ENCODE data around the gene LRRC7. TPM values are rescaled to one million over a fixed set of nuclear protein-coding genes. Genes with fewer than 3 reads are reported as not detected.
"Not testable (repeated sequence)": the region's sequence is repeated elsewhere in the genome, so short reads cannot be mapped to it uniquely, and the experiment has no call there.

Gene LRRC7
- total RNA-seq, 2 experiments from 2014 or later = 0.14 to 0.20 TPM

DNA sequence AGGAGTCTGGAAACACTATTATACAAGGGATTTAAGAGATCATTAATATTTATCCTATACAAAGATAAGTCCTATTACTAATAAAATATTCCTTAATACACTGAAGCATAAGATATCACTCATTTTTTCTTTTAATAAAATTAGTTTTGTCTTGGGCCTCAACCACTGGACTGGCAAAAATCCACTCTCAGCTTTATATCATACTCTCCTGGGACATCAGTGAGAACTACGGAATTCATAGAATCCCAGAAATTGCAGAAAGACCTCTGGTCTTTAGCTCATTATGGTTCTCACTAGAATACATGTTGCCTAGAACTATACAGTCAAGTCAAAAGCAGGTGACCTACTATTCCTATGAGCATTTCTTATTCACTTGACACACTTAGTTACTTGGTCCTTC is 352.7 kb downstream of the LRRC7 start:
- intact Hi-C loops (cut with DNase I, micrococcal nuclease) = no loop called here
- Histone ChIP-seq H3K4me1 (ENCODE audit: insufficient read depth, low read length) (no peaks in the 10 kb centered on the region), H3K27me3 (ENCODE audit: control insufficient read depth in 1 of 2, insufficient read depth in 2 of 2, low read length in 2 of 2) (no peaks in the 10 kb centered on the region), H3K27ac (ENCODE audit: low read depth in 1 of 2, low read length in 2 of 2) (no peak overlapping the region), H3K9me3 (ENCODE audit: control insufficient read depth in 1 of 2, insufficient read depth in 1 of 2, low read length in 2 of 2) (peaks cover 0 to 11% of the 10 kb centered on the region in 2 experiments), H3K36me3 (ENCODE audit: insufficient read depth, low read length) (no peaks in the 10 kb centered on the region), H3K4me3 (ENCODE audit: low read length) (no peak overlapping the region)
- Mint-ChIP-seq H3K27ac (no peak overlapping the region), H3K9me3 (peaks cover 14% of the 10 kb centered on the region), H3K36me3 (ENCODE audit: low read depth) (no peaks in the 10 kb centered on the region), H3K4me3 (no peak overlapping the region), H3K4me1 (ENCODE audit: low read depth) (no peaks in the 10 kb centered on the region), H3K27me3 (no peaks in the 10 kb centered on the region)
- POLR2A ChIA-PET = no interaction called here
- CTCF ChIA-PET = no interaction called here
- no peak for DNase-seq
- ATAC-seq (ENCODE audit: poor library complexity) = no peak
- TF ChIP-seq, protein P1, sequence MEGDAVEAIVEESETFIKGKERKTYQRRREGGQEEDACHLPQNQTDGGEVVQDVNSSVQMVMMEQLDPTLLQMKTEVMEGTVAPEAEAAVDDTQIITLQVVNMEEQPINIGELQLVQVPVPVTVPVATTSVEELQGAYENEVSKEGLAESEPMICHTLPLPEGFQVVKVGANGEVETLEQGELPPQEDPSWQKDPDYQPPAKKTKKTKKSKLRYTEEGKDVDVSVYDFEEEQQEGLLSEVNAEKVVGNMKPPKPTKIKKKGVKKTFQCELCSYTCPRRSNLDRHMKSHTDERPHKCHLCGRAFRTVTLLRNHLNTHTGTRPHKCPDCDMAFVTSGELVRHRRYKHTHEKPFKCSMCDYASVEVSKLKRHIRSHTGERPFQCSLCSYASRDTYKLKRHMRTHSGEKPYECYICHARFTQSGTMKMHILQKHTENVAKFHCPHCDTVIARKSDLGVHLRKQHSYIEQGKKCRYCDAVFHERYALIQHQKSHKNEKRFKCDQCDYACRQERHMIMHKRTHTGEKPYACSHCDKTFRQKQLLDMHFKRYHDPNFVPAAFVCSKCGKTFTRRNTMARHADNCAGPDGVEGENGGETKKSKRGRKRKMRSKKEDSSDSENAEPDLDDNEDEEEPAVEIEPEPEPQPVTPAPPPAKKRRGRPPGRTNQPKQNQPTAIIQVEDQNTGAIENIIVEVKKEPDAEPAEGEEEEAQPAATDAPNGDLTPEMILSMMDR (IDR thresholded peaks at IDR 0.05) = no peak

DNA sequence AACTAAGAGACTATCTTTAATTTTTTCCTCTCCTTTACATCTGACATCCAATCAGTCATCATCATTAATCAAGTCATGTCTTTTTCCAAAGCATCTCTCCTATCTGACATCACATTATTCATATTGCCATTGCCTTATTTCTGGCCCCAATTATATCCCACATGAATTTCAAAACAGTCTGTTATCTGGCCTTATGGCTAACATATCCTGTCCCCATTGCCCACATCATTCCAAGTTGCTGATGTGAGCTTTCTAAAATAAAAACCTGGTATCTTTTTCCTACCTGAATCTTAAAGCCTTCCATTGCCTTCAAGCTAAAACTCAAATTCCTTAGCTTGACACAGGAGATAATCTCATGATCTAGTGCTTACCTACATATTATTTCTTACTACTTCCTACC is 353.8 kb downstream of the LRRC7 start:
- POLR2A ChIA-PET = no interaction called here
- Histone ChIP-seq H3K27ac (ENCODE audit: low read depth in 1 of 2, low read length in 2 of 2) (no peak overlapping the region), H3K36me3 (ENCODE audit: insufficient read depth, low read length) (no peaks in the 10 kb centered on the region), H3K9me3 (ENCODE audit: control insufficient read depth in 1 of 2, insufficient read depth in 1 of 2, low read length in 2 of 2) (peaks cover 0 to 11% of the 10 kb centered on the region in 2 experiments), H3K27me3 (ENCODE audit: control insufficient read depth in 1 of 2, insufficient read depth in 2 of 2, low read length in 2 of 2) (no peaks in the 10 kb centered on the region), H3K4me3 (ENCODE audit: low read length) (no peak overlapping the region), H3K4me1 (ENCODE audit: insufficient read depth, low read length) (no peaks in the 10 kb centered on the region)
- ATAC-seq (ENCODE audit: poor library complexity) (no peak), DNase-seq (no peak)
- CTCF ChIA-PET = no interaction called here
- TF ChIP-seq, protein P1 (IDR thresholded peaks at IDR 0.05) = no peak
- H3K36me3 Mint-ChIP-seq (ENCODE audit: low read depth) = no peaks in the 10 kb centered on the region
- H3K9me3 Mint-ChIP-seq = peaks cover 14% of the 10 kb centered on the region
- no peaks in the 10 kb centered on the region for H3K27me3 Mint-ChIP-seq
- no peak overlapping the region for H3K27ac Mint-ChIP-seq
- no peak overlapping the region for H3K4me3 Mint-ChIP-seq
- intact Hi-C loops (cut with DNase I, micrococcal nuclease) = no loop called here
- no peaks in the 10 kb centered on the region for H3K4me1 Mint-ChIP-seq (ENCODE audit: low read depth)

DNA sequence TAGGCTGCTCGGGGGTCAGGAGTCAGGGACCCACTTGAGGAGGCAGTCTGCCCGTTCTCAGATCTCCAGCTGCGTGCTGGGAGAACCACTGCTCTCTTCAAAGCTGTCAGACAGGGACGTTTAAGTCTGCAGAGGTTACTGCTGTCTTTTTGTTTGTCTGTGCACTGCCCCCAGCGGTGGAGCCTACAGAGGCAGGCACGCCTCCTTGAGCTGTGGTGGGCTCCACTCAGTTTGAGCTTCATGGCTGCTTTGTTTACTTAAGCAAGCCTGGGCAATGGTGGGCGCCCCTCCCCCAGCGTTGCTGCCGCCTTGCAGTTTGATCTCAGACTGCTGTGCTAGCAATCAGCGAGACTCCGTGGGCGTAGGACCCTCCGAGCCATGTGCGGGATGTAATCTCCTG is 360.5 kb downstream of the LRRC7 start:
- POLR2A ChIA-PET; intact Hi-C loops (cut with DNase I, micrococcal nuclease); ATAC-seq (ENCODE audit: poor library complexity); H3K36me3 Mint-ChIP-seq (ENCODE audit: low read depth); H3K27ac Mint-ChIP-seq; H3K9me3 ChIP-seq (ENCODE audit: control insufficient read depth in 1 of 2, insufficient read depth in 1 of 2, low read length in 2 of 2); H3K4me1 Mint-ChIP-seq (ENCODE audit: low read depth); H3K4me1 ChIP-seq (ENCODE audit: insufficient read depth, low read length); H3K27ac ChIP-seq (ENCODE audit: low read depth in 1 of 2, low read length in 2 of 2); H3K4me3 Mint-ChIP-seq; H3K27me3 ChIP-seq (ENCODE audit: control insufficient read depth in 1 of 2, insufficient read depth in 2 of 2, low read length in 2 of 2); H3K9me3 Mint-ChIP-seq; H3K27me3 Mint-ChIP-seq; H3K4me3 ChIP-seq (ENCODE audit: low read length); CTCF ChIA-PET; DNase-seq; H3K36me3 ChIP-seq (ENCODE audit: insufficient read depth, low read length): not testable (repeated sequence)

DNA sequence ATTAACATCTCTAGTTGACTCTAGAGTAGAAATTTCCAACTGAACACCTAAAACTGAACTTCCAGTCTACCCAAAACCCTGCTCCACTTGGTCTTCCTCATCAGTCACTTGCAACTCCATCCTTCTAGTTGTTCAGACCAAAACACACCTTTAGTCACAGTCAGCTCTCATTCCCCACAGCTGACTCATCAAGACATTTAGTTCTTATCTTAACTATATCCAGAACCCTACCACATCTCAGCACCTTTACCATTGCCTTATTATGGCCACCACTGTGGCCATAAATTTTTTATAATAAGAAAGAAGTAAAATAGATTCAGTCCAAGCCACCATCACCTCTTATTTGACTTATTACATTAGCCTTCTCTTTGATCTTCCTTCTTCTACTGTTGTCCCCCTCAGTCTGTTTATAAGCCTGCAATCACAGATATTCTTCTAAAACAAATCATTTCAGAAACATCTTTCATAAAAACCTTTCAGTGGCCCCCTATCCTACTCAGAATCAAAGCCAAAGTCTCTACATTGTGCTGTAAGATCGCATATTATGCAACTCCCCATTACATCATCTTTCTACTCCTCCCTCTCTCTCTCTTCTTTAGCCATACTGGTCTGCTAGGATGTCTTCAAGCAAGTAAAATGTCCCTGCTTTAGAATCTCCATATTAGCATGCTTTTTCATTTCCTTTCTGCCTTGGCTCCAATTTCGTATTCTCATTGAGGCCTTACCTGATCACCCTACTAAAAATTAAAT is 361.8 kb downstream of the LRRC7 start:
- DNase-seq (no peak), ATAC-seq (ENCODE audit: poor library complexity) (no peak)
- H3K36me3 Mint-ChIP-seq (ENCODE audit: low read depth) = no peaks in the 10 kb centered on the region
- no peak overlapping the region for H3K4me3 Mint-ChIP-seq
- H3K4me1 ChIP-seq (ENCODE audit: insufficient read depth, low read length) = no peaks in the 10 kb centered on the region
- peaks cover 0 to 7% of the 10 kb centered on the region in 2 experiments for H3K9me3 ChIP-seq (ENCODE audit: control insufficient read depth in 1 of 2, insufficient read depth in 1 of 2, low read length in 2 of 2)
- H3K27ac ChIP-seq (ENCODE audit: low read depth in 1 of 2, low read length in 2 of 2) = no peak overlapping the region
- H3K36me3 ChIP-seq (ENCODE audit: insufficient read depth, low read length) = no peaks in the 10 kb centered on the region
- CTCF ChIA-PET = no interaction called here
- H3K27me3 Mint-ChIP-seq = no peaks in the 10 kb centered on the region
- no peaks in the 10 kb centered on the region for H3K4me1 Mint-ChIP-seq (ENCODE audit: low read depth)
- H3K27ac Mint-ChIP-seq = no peak overlapping the region
- POLR2A ChIA-PET = no interaction called here
- intact Hi-C loops (cut with DNase I, micrococcal nuclease) = no loop called here
- H3K9me3 Mint-ChIP-seq = peaks cover 7% of the 10 kb centered on the region
- no peak overlapping the region for H3K4me3 ChIP-seq (ENCODE audit: low read length)
- TF ChIP-seq, protein P1 (IDR thresholded peaks at IDR 0.05) = no peak
- no peaks in the 10 kb centered on the region for H3K27me3 ChIP-seq (ENCODE audit: control insufficient read depth in 1 of 2, insufficient read depth in 2 of 2, low read length in 2 of 2)

All from CD4-positive, alpha-beta T cell (primary cell).